KMS-11 (cell line): Measurements from ENCODE around the gene HNRNPF.
"Not testable (repeated sequence)": the region's sequence is repeated elsewhere in the genome, so short reads cannot be mapped to it uniquely, and the experiment has no call there.

Experiments used
- H2AFZ ChIP-seq: fragments of 200-600 bp; sonication (generic); 2 replicates; pipeline ENCODE4 v1.6.1; 2016; ENCODE audit warnings: antibody characterized with exemption, mixed run types, low read depth
- H3K27ac ChIP-seq: fragments of 200-600 bp; sonication (generic); 2 replicates; pipeline ENCODE4 v1.6.1; 2016; ENCODE audit warnings: mild to moderate bottlenecking, mixed run types
- H3K27me3 ChIP-seq: fragments of 200-600 bp; sonication (generic); 2 replicates; pipeline ENCODE4 v1.6.1; 2017; ENCODE audit warnings: mild to moderate bottlenecking, low read depth, mixed run types, moderate library complexity; ENCODE audit not compliant: insufficient read depth
- H3K36me3 ChIP-seq: fragments of 200-600 bp; sonication (generic); 2 replicates; pipeline ENCODE4 v1.6.1; 2017; ENCODE audit warnings: mild to moderate bottlenecking, mixed run types; ENCODE audit not compliant: insufficient read depth
- H3K4me1 ChIP-seq: fragments of 200-600 bp; sonication (generic); 2 replicates; pipeline ENCODE4 v1.6.1; 2016; ENCODE audit warnings: mild to moderate bottlenecking, low read depth, mixed run types; ENCODE audit not compliant: poor library complexity, severe bottlenecking
- H3K4me2 ChIP-seq: fragments of 200-600 bp; sonication (generic); 2 replicates; pipeline ENCODE4 v1.7.0; 2016; ENCODE audit warnings: mild to moderate bottlenecking, mixed run types
- H3K4me3 ChIP-seq: fragments of 200-600 bp; sonication (generic); IDR thresholded peaks from 2 replicates; pipeline ENCODE4 v1.6.1; 2017; ENCODE audit warnings: low read depth, low read length, mixed read lengths; ENCODE audit not compliant: insufficient read depth
- H3K79me2 ChIP-seq: fragments of 200-600 bp; sonication (generic); 2 replicates; pipeline ENCODE4 v1.6.1; 2016; ENCODE audit warnings: low read depth, mixed run types; ENCODE audit not compliant: insufficient read depth
- H3K9ac ChIP-seq: fragments of 200-600 bp; sonication (generic); 2 replicates; pipeline ENCODE4 v1.6.1; 2016; ENCODE audit warnings: mild to moderate bottlenecking, mixed run types
- H4K20me1 ChIP-seq: fragments of 200-600 bp; sonication (generic); 2 replicates; pipeline ENCODE4 v1.6.1; 2016; ENCODE audit warnings: mild to moderate bottlenecking, mixed run types; ENCODE audit not compliant: insufficient read depth
- TF ChIP-seq, protein P1 (sequence below): fragments of 200-600 bp; sonication (generic); conservative IDR thresholded peaks from 2 replicates; pipeline ENCODE4 v1.6.1; 2017; ENCODE audit warnings: low read depth, mild to moderate bottlenecking, antibody characterized with exemption, low read length, moderate library complexity, mixed read lengths

HNRNPF gene

DNA sequence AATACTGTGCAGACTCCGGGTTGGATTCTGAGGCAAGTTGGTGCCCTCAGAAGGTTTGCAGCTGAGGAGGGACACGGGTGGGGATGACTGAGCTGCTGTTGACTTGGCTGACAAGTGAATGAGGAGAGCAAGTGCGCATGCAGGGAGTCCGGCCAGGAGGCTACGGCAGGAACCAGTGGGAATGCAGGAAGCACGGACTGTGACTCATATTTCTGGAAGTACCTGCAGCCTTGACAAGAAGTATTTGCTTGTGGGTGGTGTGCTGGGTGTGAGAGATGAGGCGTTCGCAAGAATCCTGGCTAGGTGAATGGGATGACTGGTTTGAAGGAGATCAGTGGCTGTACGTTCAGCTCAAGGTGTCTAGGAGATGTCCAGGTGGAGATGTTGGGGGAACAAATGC lies 68.4 kb downstream of the HNRNPF start:
- TF ChIP-seq, protein P1, sequence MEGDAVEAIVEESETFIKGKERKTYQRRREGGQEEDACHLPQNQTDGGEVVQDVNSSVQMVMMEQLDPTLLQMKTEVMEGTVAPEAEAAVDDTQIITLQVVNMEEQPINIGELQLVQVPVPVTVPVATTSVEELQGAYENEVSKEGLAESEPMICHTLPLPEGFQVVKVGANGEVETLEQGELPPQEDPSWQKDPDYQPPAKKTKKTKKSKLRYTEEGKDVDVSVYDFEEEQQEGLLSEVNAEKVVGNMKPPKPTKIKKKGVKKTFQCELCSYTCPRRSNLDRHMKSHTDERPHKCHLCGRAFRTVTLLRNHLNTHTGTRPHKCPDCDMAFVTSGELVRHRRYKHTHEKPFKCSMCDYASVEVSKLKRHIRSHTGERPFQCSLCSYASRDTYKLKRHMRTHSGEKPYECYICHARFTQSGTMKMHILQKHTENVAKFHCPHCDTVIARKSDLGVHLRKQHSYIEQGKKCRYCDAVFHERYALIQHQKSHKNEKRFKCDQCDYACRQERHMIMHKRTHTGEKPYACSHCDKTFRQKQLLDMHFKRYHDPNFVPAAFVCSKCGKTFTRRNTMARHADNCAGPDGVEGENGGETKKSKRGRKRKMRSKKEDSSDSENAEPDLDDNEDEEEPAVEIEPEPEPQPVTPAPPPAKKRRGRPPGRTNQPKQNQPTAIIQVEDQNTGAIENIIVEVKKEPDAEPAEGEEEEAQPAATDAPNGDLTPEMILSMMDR: no peak
- Histone ChIP-seq H3K4me1 (no peaks in the 10 kb centered on the region), H3K4me2 (no peak overlapping the region)

DNA sequence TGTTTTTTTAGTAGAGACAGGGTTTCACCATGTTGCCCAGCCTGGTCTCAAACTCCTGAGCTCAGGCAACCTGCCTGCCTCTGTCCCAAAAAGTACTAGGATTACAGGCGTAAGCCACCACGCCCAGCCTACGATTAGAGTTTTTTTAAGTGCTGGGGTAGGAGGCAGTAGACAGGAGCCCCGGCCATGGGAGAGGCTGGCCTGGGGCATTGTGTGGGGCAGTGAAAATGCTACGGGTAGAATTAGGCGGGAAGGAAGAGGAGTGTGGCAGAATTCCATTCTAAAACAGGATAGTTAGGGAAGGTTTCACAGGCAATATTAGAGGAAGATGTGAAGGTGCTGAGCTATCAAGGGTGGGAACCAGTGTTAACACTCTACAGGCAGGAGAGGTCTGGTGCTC lies 68.9 kb downstream of the HNRNPF start:
- Histone ChIP-seq H3K9ac (no peak overlapping the region), H3K4me1 (no peaks in the 10 kb centered on the region), H3K27ac (no peak overlapping the region), H3K36me3 (no peaks in the 10 kb centered on the region), H3K4me2 (no peak overlapping the region), H2AFZ (no peak overlapping the region), H3K27me3 (no peaks in the 10 kb centered on the region), H4K20me1 (no peaks in the 10 kb centered on the region), H3K79me2 (no peaks in the 10 kb centered on the region), H3K4me3 (no peak overlapping the region)
- TF ChIP-seq, protein P1: no peak

More for the DNA sequence above, 68.4 kb downstream of the HNRNPF start:
- H3K4me3 ChIP-seq: no peak overlapping the region
- no peaks in the 10 kb centered on the region for H3K79me2 ChIP-seq
- no peaks in the 10 kb centered on the region for H3K27me3 ChIP-seq
- H3K9ac ChIP-seq: no peak overlapping the region
- H2AFZ ChIP-seq: no peak overlapping the region
- no peaks in the 10 kb centered on the region for H4K20me1 ChIP-seq
- no peak overlapping the region for H3K27ac ChIP-seq
- H3K36me3 ChIP-seq: no peaks in the 10 kb centered on the region

DNA sequence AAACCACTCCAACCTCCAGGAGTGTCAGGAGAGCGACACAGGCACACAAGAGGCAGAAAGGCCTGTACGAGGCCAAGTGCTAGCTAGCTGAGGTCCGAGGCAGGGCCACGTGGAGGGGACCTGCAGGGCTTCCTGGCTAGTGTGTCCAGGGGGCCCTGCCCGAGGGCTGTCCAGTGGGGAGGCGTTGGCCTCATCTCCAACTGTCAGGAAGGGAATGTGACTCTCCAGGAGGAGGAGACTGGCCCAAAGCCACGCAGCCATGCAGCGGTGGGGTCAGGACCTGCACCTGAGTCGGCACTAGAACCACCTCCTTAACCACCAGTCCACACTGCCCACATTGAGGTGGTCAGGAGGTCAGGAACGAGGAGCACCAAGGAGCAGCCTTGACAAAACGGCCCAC lies 69.8 kb downstream of the HNRNPF start:
- no peaks in the 10 kb centered on the region for H3K4me1 ChIP-seq
- H2AFZ ChIP-seq: no peak overlapping the region
- H3K9ac ChIP-seq: no peak overlapping the region
- no peaks in the 10 kb centered on the region for H3K36me3 ChIP-seq
- no peak overlapping the region for H3K4me3 ChIP-seq
- H3K79me2 ChIP-seq: no peaks in the 10 kb centered on the region
- TF ChIP-seq, protein P1: no peak
- H3K27me3 ChIP-seq: no peaks in the 10 kb centered on the region
- H3K27ac ChIP-seq: no peak overlapping the region
- H4K20me1 ChIP-seq: no peaks in the 10 kb centered on the region
- H3K4me2 ChIP-seq: no peak overlapping the region

DNA sequence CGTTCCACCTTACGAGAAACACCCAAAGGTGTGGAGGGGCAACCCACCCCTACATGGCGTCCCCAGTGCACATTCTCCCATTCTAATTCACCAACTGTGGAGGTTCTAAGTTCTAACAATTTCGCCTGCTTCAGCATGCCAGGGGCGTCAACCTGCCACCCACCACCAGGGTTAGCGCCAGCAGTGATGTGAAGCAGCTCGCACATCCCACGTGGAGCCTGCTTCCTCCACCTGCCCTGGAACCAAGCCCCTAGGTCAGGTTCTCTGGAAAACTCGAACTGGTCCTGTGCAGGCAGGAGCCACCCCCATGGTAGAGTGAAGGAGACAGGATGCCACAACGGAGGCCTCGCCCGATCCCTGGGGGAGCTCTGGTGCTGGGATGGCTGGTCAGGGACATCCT lies 70.9 kb downstream of the HNRNPF start:
- no peaks in the 10 kb centered on the region for H3K36me3 ChIP-seq
- no peaks in the 10 kb centered on the region for H3K79me2 ChIP-seq
- H3K27ac ChIP-seq: no peak overlapping the region
- H4K20me1 ChIP-seq: no peaks in the 10 kb centered on the region
- H3K4me1 ChIP-seq: no peaks in the 10 kb centered on the region
- H3K9ac ChIP-seq: no peak overlapping the region
- no peaks in the 10 kb centered on the region for H3K27me3 ChIP-seq
- no peak overlapping the region for H2AFZ ChIP-seq
- TF ChIP-seq, protein P1: no peak
- no peak overlapping the region for H3K4me3 ChIP-seq
- no peak overlapping the region for H3K4me2 ChIP-seq

DNA sequence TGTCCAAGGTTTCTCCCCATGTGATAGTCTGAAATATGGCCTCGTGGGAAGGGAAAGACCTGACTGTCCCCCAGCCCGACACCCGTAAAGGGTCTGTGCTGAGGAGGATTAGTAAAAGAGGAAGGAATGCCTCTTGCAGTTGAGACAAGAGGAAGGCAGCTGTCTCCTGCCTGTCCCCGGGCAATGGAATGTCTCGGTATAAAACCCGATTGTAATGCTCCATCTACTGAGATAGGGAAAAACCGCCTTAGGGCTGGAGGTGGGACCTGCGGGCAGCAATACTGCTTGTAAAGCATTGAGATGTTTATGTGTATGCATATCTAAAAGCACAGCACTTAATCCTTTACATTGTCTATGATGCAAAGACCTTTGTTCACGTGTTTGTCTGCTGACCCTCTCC lies 71.5 kb downstream of the HNRNPF start:
- not testable (repeated sequence) for H3K9ac ChIP-seq, H3K36me3 ChIP-seq, H2AFZ ChIP-seq, H3K4me1 ChIP-seq, H3K27ac ChIP-seq, H3K4me3 ChIP-seq, H3K79me2 ChIP-seq, H3K27me3 ChIP-seq, H3K4me2 ChIP-seq, H4K20me1 ChIP-seq
